Rectal smooth muscle tissue (tissue), 1 donor: ENCODE data around the gene VASN.
A peak's percentile ranks its signal among the peaks of the same experiment; 100 is the strongest.

ENCODE experiments used
- H3K27ac ChIP-seq: one replicate; pipeline ENCODE4 v1.7.0; 2013; ENCODE audit warnings: low read depth, low read length, inconsistent platforms
- H3K27me3 ChIP-seq: one replicate; pipeline ENCODE4 v1.7.0; 2013; ENCODE audit warnings: low read length; ENCODE audit not compliant: control insufficient read depth, insufficient read depth
- H3K36me3 ChIP-seq: one replicate; pipeline ENCODE4 v1.7.0; 2013; ENCODE audit warnings: low read length; ENCODE audit not compliant: control insufficient read depth, insufficient read depth
- H3K4me1 ChIP-seq: one replicate; pipeline ENCODE4 v1.7.0; 2013; ENCODE audit warnings: low read length; ENCODE audit not compliant: control insufficient read depth, insufficient read depth
- H3K4me3 ChIP-seq: one replicate; pipeline ENCODE4 v1.7.0; 2013; ENCODE audit warnings: low read length
- H3K9ac ChIP-seq: one replicate; pipeline ENCODE4 v1.7.0; 2013; ENCODE audit warnings: low read length

VASN gene

GRCh38 chr16:4361944-4362311, 9.7 kb upstream of the VASN start:
- H3K27me3 ChIP-seq, result no peaks in the 10 kb centered on the region
- no peak overlapping the region for H3K4me3 ChIP-seq
- no peak overlapping the region for H3K27ac ChIP-seq
- H3K36me3 ChIP-seq, result peaks cover 12% of the 10 kb centered on the region
- no peaks in the 10 kb centered on the region for H3K4me1 ChIP-seq
- H3K9ac ChIP-seq, result no peak overlapping the region

- no peak overlapping the region for H3K27ac ChIP-seq
- H3K4me1 ChIP-seq, result no peaks in the 10 kb centered on the region
- H3K36me3 ChIP-seq, result peaks cover 12% of the 10 kb centered on the region
- no peak overlapping the region for H3K4me3 ChIP-seq
- no peak overlapping the region for H3K9ac ChIP-seq
- no peaks in the 10 kb centered on the region for H3K27me3 ChIP-seq
Observed at GRCh38 chr16:4362476-4363135, 9.0 kb upstream of the VASN start.

GRCh38 chr16:4364196-4365013, 7.2 kb upstream of the VASN start:
- peaks cover 12% of the 10 kb centered on the region for H3K36me3 ChIP-seq
- H3K9ac ChIP-seq, result no peak overlapping the region
- H3K4me1 ChIP-seq, result no peaks in the 10 kb centered on the region
- H3K27ac ChIP-seq, result no peak overlapping the region
- H3K4me3 ChIP-seq, result no peak overlapping the region
- H3K27me3 ChIP-seq, result no peaks in the 10 kb centered on the region

- Histone ChIP-seq H3K4me1 (no peaks in the 10 kb centered on the region), H3K36me3 (peaks cover 12% of the 10 kb centered on the region)
Observed at GRCh38 chr16:4365014-4365406, 6.6 kb upstream of the VASN start.

GRCh38 chr16:4365615-4366014, 6.0 kb upstream of the VASN start:
- no peaks in the 10 kb centered on the region for H3K4me1 ChIP-seq
- H3K27ac ChIP-seq, result no peak overlapping the region
- H3K4me3 ChIP-seq, result no peak overlapping the region
- no peak overlapping the region for H3K9ac ChIP-seq
- peaks cover 12% of the 10 kb centered on the region for H3K36me3 ChIP-seq
- H3K27me3 ChIP-seq, result no peaks in the 10 kb centered on the region

More at GRCh38 chr16:4365014-4365406, 6.6 kb upstream of the VASN start:
- no peaks in the 10 kb centered on the region for H3K27me3 ChIP-seq
- H3K9ac ChIP-seq, result no peak overlapping the region
- no peak overlapping the region for H3K4me3 ChIP-seq
- no peak overlapping the region for H3K27ac ChIP-seq

GRCh38 chr16:4366016-4366415, 5.6 kb upstream of the VASN start:
- Histone ChIP-seq H3K4me1 (no peaks in the 10 kb centered on the region), H3K4me3 (no peak overlapping the region), H3K27ac (no peak overlapping the region), H3K36me3 (peaks cover 12% of the 10 kb centered on the region), H3K9ac (no peak overlapping the region), H3K27me3 (no peaks in the 10 kb centered on the region)

GRCh38 chr16:4367393-4367856, 4.2 kb upstream of the VASN start:
- Histone ChIP-seq H3K4me1 (peaks cover 6% of the 10 kb centered on the region), H3K9ac (no peak overlapping the region), H3K4me3 (no peak overlapping the region), H3K27ac (no peak overlapping the region), H3K27me3 (no peaks in the 10 kb centered on the region), H3K36me3 (peaks cover 9% of the 10 kb centered on the region)

GRCh38 chr16:4369007-4369733, 2.5 kb upstream of the VASN start:
- peaks cover 20% of the 10 kb centered on the region for H3K4me1 ChIP-seq
- no peak overlapping the region for H3K9ac ChIP-seq
- H3K27ac ChIP-seq, result no peak overlapping the region
- no peaks in the 10 kb centered on the region for H3K27me3 ChIP-seq
- H3K4me3 ChIP-seq, result no peak overlapping the region
- peaks cover 9% of the 10 kb centered on the region for H3K36me3 ChIP-seq

- no peak overlapping the region for H3K27ac ChIP-seq
- no peak overlapping the region for H3K4me3 ChIP-seq
- H3K27me3 ChIP-seq, result no peaks in the 10 kb centered on the region
- H3K36me3 ChIP-seq, result peaks cover 3% of the 10 kb centered on the region
- no peak overlapping the region for H3K9ac ChIP-seq
- peaks cover 27% of the 10 kb centered on the region for H3K4me1 ChIP-seq
Observed at GRCh38 chr16:4370151-4370550, 1.5 kb upstream of the VASN start.

- Histone ChIP-seq H3K4me1 (peaks cover 29% of the 10 kb centered on the region), H3K9ac (no peak overlapping the region)
Observed at GRCh38 chr16:4370570-4371356, 885 bp upstream of the VASN start.

GRCh38 chr16:4372001-4372577, 441 bp downstream of the VASN start:
- H3K4me1 ChIP-seq, result peaks cover 41% of the 10 kb centered on the region
- peak overlapping the region; percentile 88 for H3K27ac ChIP-seq
- no peaks in the 10 kb centered on the region for H3K27me3 ChIP-seq
- peak overlapping the region; percentile 58 for H3K4me3 ChIP-seq
- H3K9ac ChIP-seq, result no peak overlapping the region
- H3K36me3 ChIP-seq, result no peaks in the 10 kb centered on the region

More at GRCh38 chr16:4370570-4371356, 885 bp upstream of the VASN start:
- Histone ChIP-seq H3K27me3 (no peaks in the 10 kb centered on the region), H3K4me3 (no peak overlapping the region), H3K27ac (peak overlapping the region; percentile 46), H3K36me3 (no peaks in the 10 kb centered on the region)
